Glutamatergic neuron (in vitro differentiated cells): ENCODE data around the gene ZMIZ1. TPM values are rescaled to one million over a fixed set of nuclear protein-coding genes. Genes with fewer than 3 reads are reported as not detected.

Source experiments
- DNase-seq: peaks from one replicate; pipeline ENCODE4 v3.0.0; 2022
- H3K27ac Mint-ChIP-seq: one replicate; pipeline ENCODE4 v1.8.0; 2020; ENCODE audit warnings: mild to moderate bottlenecking, mixed read lengths, inconsistent platforms; ENCODE audit not compliant: unreplicated experiment
- H3K27me3 Mint-ChIP-seq: one replicate; pipeline ENCODE4 v1.8.0; 2020; ENCODE audit warnings: mild to moderate bottlenecking, moderate library complexity, mixed read lengths, inconsistent platforms; ENCODE audit not compliant: unreplicated experiment
- H3K36me3 Mint-ChIP-seq: one replicate; pipeline ENCODE4 v1.8.0; 2020; ENCODE audit warnings: mild to moderate bottlenecking, mixed read lengths, inconsistent platforms; ENCODE audit not compliant: unreplicated experiment
- H3K4me1 Mint-ChIP-seq: one replicate; pipeline ENCODE4 v1.8.0; 2020; ENCODE audit warnings: mild to moderate bottlenecking, low read depth, mixed read lengths, inconsistent platforms; ENCODE audit not compliant: unreplicated experiment
- H3K4me3 Mint-ChIP-seq: one replicate; pipeline ENCODE4 v1.8.0; 2020; ENCODE audit warnings: mild to moderate bottlenecking, mixed read lengths, inconsistent platforms; ENCODE audit not compliant: unreplicated experiment
- H3K9me3 Mint-ChIP-seq: one replicate; pipeline ENCODE4 v1.8.0; 2020; ENCODE audit warnings: mild to moderate bottlenecking, moderate library complexity, mixed read lengths, inconsistent platforms; ENCODE audit not compliant: unreplicated experiment
- CTCF ChIP-seq: fragments of 200-600 bp; sonication (generic); IDR thresholded peaks from one replicate; pipeline ENCODE4 v1.5.0; 2021; ENCODE audit not compliant: partially characterized antibody, unreplicated experiment
- total RNA-seq: library from RNA; stranded (reverse); fragmentation: NEBNext Ultra II Directional; extraction: Animal tissue kit (Norgen Biotek cat#: 25700); gene quantifications from one replicate; pipeline ENCODE4 v1.2.1, GENCODE V29; 2021; ENCODE audit not compliant: unreplicated experiment

ZMIZ1 gene
- total RNA-seq, 1 donor from 2014 or later = 230 TPM

GRCh38 chr10:79131836-79132631 is 63.3 kb downstream of the ZMIZ1 start:
- Mint-ChIP-seq H3K27ac (peak overlapping the region; percentile 93), H3K27me3 (peaks cover 20% of the 10 kb centered on the region), H3K9me3 (peaks cover 28% of the 10 kb centered on the region), H3K4me3 (peak overlapping the region; percentile 72), H3K4me1 (peaks cover 57% of the 10 kb centered on the region), H3K36me3 (no peaks in the 10 kb centered on the region)
- DNase-seq = no peak
- no peak for TF ChIP-seq CTCF

DNA sequence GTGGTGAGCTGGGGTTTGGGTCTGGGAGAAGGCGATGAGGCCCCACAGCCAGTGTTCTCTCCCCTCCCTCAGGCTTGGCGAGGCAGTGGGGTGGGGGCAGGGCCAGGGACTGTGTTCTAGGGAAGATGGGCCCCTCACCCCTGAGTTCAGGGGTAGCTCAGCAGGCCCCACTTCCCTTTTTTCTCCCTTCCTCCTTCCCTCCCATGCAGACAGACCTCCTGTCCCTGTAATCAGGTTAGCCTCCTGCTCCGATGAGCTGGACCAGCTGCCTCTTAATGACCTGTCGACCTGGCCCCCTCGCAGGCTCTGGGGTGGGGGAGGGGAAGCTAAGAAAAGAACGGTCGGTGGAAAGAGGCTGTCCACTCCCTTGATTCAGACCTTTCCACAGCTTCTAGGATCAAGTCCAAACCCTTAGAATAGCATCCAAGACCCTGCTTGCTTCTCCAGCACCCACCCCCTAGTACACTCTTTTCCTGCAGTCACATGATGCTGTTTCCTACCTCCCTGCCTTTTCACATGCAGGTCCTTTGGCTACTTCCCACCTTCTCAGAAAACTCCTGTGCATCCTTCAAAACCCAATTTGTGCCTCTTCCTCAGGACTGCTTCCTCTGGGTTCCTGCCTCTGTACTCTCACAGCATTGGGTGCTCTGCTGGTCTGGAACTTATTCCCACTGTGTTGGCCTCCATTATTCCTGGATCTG is 64.1 kb downstream of the ZMIZ1 start:
- Mint-ChIP-seq H3K4me1 (peaks cover 59% of the 10 kb centered on the region), H3K27me3 (peaks cover 20% of the 10 kb centered on the region), H3K9me3 (peaks cover 28% of the 10 kb centered on the region), H3K36me3 (no peaks in the 10 kb centered on the region), H3K27ac (peak overlapping the region; percentile 93), H3K4me3 (peak overlapping the region; percentile 72)
- no peak for TF ChIP-seq CTCF
- DNase-seq = peak; percentile 71

GRCh38 chr10:79133416-79133815 is 64.7 kb downstream of the ZMIZ1 start:
- no peak for DNase-seq
- no peaks in the 10 kb centered on the region for H3K36me3 Mint-ChIP-seq
- H3K9me3 Mint-ChIP-seq = peaks cover 26% of the 10 kb centered on the region
- no peak for TF ChIP-seq CTCF
- peak overlapping the region; percentile 93 for H3K27ac Mint-ChIP-seq
- H3K4me3 Mint-ChIP-seq = peak overlapping the region; percentile 72
- peaks cover 57% of the 10 kb centered on the region for H3K4me1 Mint-ChIP-seq
- H3K27me3 Mint-ChIP-seq = peaks cover 16% of the 10 kb centered on the region

GRCh38 chr10:79135790-79136189 is 67.0 kb downstream of the ZMIZ1 start:
- Mint-ChIP-seq H3K4me1 (peaks cover 48% of the 10 kb centered on the region), H3K4me3 (no peak overlapping the region), H3K27ac (peak overlapping the region; percentile 62), H3K27me3 (peaks cover 14% of the 10 kb centered on the region), H3K9me3 (peaks cover 25% of the 10 kb centered on the region), H3K36me3 (no peaks in the 10 kb centered on the region)
- DNase-seq = no peak
- no peak for TF ChIP-seq CTCF
